ENCODE data around the gene MAP3K19.
"Not testable (repeated sequence)": the region's sequence is repeated elsewhere in the genome, so short reads cannot be mapped to it uniquely, and the experiment has no call there.

The MAP3K19 gene

DNA sequence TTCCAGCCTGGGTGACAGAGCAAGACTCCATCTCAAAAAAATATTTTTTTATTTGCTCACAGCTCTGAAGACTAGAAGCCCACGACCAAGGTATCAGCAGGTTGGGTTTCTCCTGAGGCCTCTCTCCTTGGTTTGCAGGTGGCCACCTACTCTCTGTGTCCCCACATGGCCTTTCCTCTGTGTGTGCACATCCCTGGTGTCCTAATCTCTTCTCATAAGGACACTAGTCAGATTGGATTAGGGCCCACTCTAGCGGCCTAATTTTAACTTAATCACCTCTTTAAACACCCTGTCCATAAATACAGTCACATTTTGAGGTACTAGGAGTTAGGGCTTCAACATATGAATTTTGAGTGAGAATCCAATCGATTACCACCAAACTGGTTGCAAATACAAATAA is 2.9 kb upstream of the MAP3K19 start:
- peaks cover 6% of the 10 kb centered on the region; the same call in 1 of the 2 replicates for H4K20me1 ChIP-seq (ENCODE audit: control insufficient read depth, insufficient read depth, low read depth, low read length)
- peaks cover 23% of the 10 kb centered on the region for H3K36me3 ChIP-seq (ENCODE audit: control insufficient read depth, low read length)
- H3K79me2 ChIP-seq (ENCODE audit: control insufficient read depth, low read length): peaks cover 33% of the 10 kb centered on the region
- no peak overlapping the region for H3K4me3 ChIP-seq (ENCODE audit: low read length)
- no peaks in the 10 kb centered on the region for H3K9me3 ChIP-seq (ENCODE audit: control insufficient read depth, insufficient read depth, low read length)
- H3K4me1 ChIP-seq (ENCODE audit: control insufficient read depth, low read length): peaks cover 26% of the 10 kb centered on the region
- no peak overlapping the region for H3K4me2 ChIP-seq (ENCODE audit: low read length)
- H3F3A ChIP-seq (ENCODE audit: control insufficient read depth, insufficient read depth): peaks cover 6% of the 10 kb centered on the region; the same call in 1 of the 2 replicates
- TF ChIP-seq EZH2phosphoT487 (IDR thresholded peaks at IDR 0.05; ENCODE audit: borderline replicate concordance, low read length): no peak
- no peaks in the 10 kb centered on the region for H3K27me3 ChIP-seq (ENCODE audit: control insufficient read depth, low read length)
- no peak overlapping the region for H3K27ac ChIP-seq (ENCODE audit: low read depth, low read length)
- no peaks in the 10 kb centered on the region for H3K9me2 ChIP-seq (replicated peaks; ENCODE audit: control insufficient read depth, low read length)

DNA sequence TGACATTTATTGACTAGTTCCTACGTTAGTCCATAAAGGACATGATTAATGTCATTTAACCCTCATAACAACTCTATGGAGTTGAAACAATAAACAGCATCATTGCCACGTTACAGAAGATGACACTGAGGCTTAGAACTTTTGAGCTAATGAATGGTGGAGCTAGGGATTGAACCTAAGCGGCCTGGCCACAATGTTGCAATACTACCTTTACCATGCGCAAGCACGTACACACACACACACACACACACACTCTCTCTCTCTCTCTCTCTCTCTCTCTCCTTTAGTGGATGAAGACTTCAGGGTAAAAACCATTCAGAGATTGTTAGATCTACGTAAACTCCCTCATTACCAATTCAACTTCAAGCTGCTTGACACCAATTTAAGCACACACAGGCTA is 875 bp upstream of the MAP3K19 start:
- H3K27me3 ChIP-seq (ENCODE audit: control insufficient read depth, low read length): no peaks in the 10 kb centered on the region
- H3K9me3 ChIP-seq (ENCODE audit: control insufficient read depth, insufficient read depth, low read length): no peaks in the 10 kb centered on the region
- no peaks in the 10 kb centered on the region for H3K9me2 ChIP-seq (replicated peaks; ENCODE audit: control insufficient read depth, low read length)
- H3K4me3 ChIP-seq (ENCODE audit: low read length): no peak overlapping the region
- H3F3A ChIP-seq (ENCODE audit: control insufficient read depth, insufficient read depth): peaks cover 6% of the 10 kb centered on the region; the same call in 1 of the 2 replicates
- peaks cover 3% of the 10 kb centered on the region; the same call in 1 of the 2 replicates for H4K20me1 ChIP-seq (ENCODE audit: control insufficient read depth, insufficient read depth, low read depth, low read length)
- H3K27ac ChIP-seq (ENCODE audit: low read depth, low read length): no peak overlapping the region
- H3K4me1 ChIP-seq (ENCODE audit: control insufficient read depth, low read length): peaks cover 7% of the 10 kb centered on the region
- peaks cover 13% of the 10 kb centered on the region for H3K79me2 ChIP-seq (ENCODE audit: control insufficient read depth, low read length)
- no peak overlapping the region for H3K4me2 ChIP-seq (ENCODE audit: low read length)
- no peak for TF ChIP-seq EZH2phosphoT487 (IDR thresholded peaks at IDR 0.05; ENCODE audit: borderline replicate concordance, low read length)
- TF ChIP-seq, protein P1, sequence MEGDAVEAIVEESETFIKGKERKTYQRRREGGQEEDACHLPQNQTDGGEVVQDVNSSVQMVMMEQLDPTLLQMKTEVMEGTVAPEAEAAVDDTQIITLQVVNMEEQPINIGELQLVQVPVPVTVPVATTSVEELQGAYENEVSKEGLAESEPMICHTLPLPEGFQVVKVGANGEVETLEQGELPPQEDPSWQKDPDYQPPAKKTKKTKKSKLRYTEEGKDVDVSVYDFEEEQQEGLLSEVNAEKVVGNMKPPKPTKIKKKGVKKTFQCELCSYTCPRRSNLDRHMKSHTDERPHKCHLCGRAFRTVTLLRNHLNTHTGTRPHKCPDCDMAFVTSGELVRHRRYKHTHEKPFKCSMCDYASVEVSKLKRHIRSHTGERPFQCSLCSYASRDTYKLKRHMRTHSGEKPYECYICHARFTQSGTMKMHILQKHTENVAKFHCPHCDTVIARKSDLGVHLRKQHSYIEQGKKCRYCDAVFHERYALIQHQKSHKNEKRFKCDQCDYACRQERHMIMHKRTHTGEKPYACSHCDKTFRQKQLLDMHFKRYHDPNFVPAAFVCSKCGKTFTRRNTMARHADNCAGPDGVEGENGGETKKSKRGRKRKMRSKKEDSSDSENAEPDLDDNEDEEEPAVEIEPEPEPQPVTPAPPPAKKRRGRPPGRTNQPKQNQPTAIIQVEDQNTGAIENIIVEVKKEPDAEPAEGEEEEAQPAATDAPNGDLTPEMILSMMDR (IDR thresholded peaks at IDR 0.05; ENCODE audit: low read depth, low read length, poor library complexity, severe bottlenecking): no peak
- H3K36me3 ChIP-seq (ENCODE audit: control insufficient read depth, low read length): peaks cover 5% of the 10 kb centered on the region

DNA sequence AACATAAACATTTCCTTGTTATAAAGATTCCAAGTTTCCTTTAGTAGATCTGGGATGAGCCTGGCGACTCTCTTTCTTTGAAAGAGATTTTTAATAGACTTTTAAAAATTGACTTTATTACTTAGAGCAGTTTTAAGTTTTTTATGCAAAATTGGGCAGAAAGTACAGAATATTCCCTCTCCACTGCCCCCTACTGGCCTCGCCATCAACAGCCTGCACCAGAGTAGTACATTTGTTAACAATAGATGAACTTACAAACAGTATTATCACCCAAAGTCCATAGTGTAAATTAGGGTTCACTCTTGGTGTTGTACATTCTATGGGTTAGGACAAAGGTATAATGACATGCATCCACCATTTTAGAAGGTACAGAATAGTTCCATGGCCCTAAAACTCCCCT is 3.9 kb downstream of the MAP3K19 start:
- Histone ChIP-seq H4K20me1 (ENCODE audit: control insufficient read depth, insufficient read depth, low read depth, low read length) (no peaks in the 10 kb centered on the region), H3K36me3 (ENCODE audit: control insufficient read depth, low read length) (no peaks in the 10 kb centered on the region), H3K9me2 (replicated peaks; ENCODE audit: control insufficient read depth, low read length) (no peaks in the 10 kb centered on the region), H3F3A (ENCODE audit: control insufficient read depth, insufficient read depth) (no peaks in the 10 kb centered on the region), H3K9me3 (ENCODE audit: control insufficient read depth, insufficient read depth, low read length) (no peaks in the 10 kb centered on the region), H3K79me2 (ENCODE audit: control insufficient read depth, low read length) (no peaks in the 10 kb centered on the region), H3K4me2 (ENCODE audit: low read length) (no peak overlapping the region), H3K4me3 (ENCODE audit: low read length) (no peak overlapping the region), H3K4me1 (ENCODE audit: control insufficient read depth, low read length) (no peaks in the 10 kb centered on the region), H3K27ac (ENCODE audit: low read depth, low read length) (no peak overlapping the region), H3K27me3 (ENCODE audit: control insufficient read depth, low read length) (no peaks in the 10 kb centered on the region)
- TF ChIP-seq EZH2phosphoT487 (IDR thresholded peaks at IDR 0.05; ENCODE audit: borderline replicate concordance, low read length): no peak
- TF ChIP-seq, protein P1 (IDR thresholded peaks at IDR 0.05; ENCODE audit: low read depth, low read length, poor library complexity, severe bottlenecking): peak; percentile 80

DNA sequence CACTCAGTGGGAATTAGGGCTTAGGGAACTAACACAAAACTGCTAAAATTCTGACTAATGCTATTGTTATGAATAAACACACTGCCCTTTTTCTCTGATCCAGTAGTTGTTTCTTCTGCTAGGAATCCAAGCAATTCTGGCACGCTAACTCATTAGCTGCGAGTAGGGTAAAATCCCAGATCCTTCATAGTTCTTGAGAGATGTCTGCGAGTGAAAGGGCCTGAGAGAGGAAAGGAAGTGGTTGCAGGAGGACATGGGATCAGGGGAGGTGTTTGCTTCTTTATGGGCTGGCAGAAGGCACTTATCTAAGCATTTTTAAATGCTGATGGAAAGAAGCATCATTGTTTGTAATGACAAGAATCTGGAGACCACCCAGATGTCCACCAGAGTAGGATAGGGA is 9.4 kb downstream of the MAP3K19 start:
- no peaks in the 10 kb centered on the region for H3K9me2 ChIP-seq (replicated peaks; ENCODE audit: control insufficient read depth, low read length)
- no peak overlapping the region for H3K4me2 ChIP-seq (ENCODE audit: low read length)
- H3K27me3 ChIP-seq (ENCODE audit: control insufficient read depth, low read length): no peaks in the 10 kb centered on the region
- H4K20me1 ChIP-seq (ENCODE audit: control insufficient read depth, insufficient read depth, low read depth, low read length): no peaks in the 10 kb centered on the region
- H3K4me3 ChIP-seq (ENCODE audit: low read length): no peak overlapping the region
- no peaks in the 10 kb centered on the region for H3K9me3 ChIP-seq (ENCODE audit: control insufficient read depth, insufficient read depth, low read length)
- H3K36me3 ChIP-seq (ENCODE audit: control insufficient read depth, low read length): no peaks in the 10 kb centered on the region
- no peaks in the 10 kb centered on the region for H3K4me1 ChIP-seq (ENCODE audit: control insufficient read depth, low read length)
- TF ChIP-seq, protein P1 (IDR thresholded peaks at IDR 0.05; ENCODE audit: low read depth, low read length, poor library complexity, severe bottlenecking): no peak
- TF ChIP-seq EZH2phosphoT487 (IDR thresholded peaks at IDR 0.05; ENCODE audit: borderline replicate concordance, low read length): no peak
- no peak overlapping the region for H3K27ac ChIP-seq (ENCODE audit: low read depth, low read length)
- no peaks in the 10 kb centered on the region for H3F3A ChIP-seq (ENCODE audit: control insufficient read depth, insufficient read depth)
- no peaks in the 10 kb centered on the region for H3K79me2 ChIP-seq (ENCODE audit: control insufficient read depth, low read length)

DNA sequence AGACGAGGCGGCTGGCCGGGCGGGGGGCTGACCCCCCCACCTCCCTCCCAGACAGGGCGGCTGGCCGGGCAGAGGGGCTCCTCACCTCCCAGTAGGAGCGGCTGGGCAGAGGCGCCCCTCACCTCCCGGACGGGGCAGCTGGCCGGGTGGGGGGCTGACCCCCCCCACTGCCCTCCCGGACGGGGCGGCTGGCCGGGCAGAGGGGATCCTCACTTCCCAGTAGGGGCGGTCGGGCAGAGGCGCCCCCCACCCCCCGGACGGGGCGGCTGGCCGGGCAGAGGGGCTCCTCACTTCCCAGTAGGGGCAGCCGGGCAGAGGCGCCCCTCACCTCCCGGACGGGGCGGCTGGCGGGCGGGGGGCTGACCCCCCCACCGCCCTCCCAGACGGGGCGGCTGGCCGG is 14.0 kb downstream of the MAP3K19 start:
- H3K27me3 ChIP-seq (ENCODE audit: control insufficient read depth, low read length); H3K9me3 ChIP-seq (ENCODE audit: control insufficient read depth, insufficient read depth, low read length); H3F3A ChIP-seq (ENCODE audit: control insufficient read depth, insufficient read depth); H3K79me2 ChIP-seq (ENCODE audit: control insufficient read depth, low read length); H3K27ac ChIP-seq (ENCODE audit: low read depth, low read length); H3K4me3 ChIP-seq (ENCODE audit: low read length); H3K9me2 ChIP-seq (replicated peaks; ENCODE audit: control insufficient read depth, low read length); H3K36me3 ChIP-seq (ENCODE audit: control insufficient read depth, low read length); H3K4me1 ChIP-seq (ENCODE audit: control insufficient read depth, low read length); H4K20me1 ChIP-seq (ENCODE audit: control insufficient read depth, insufficient read depth, low read depth, low read length); H3K4me2 ChIP-seq (ENCODE audit: low read length): not testable (repeated sequence)

All from DOHH2 (cell line).